HepG2 (cell line): Measurements from ENCODE around the gene SOBP. TPM values are rescaled to one million over a fixed set of nuclear protein-coding genes. Genes with fewer than 3 reads are reported as not detected.

Experiments
- ATAC-seq: fragments of 200-7000 bp; cut with Tn5 transposase; 3 replicates; pipeline ENCODE4 v1.9.1; 2020; ENCODE audit warnings: mild to moderate bottlenecking, moderate library complexity
- BruUV-seq: library from RNA; stranded (reverse); fragments of 400-500 nt; replicated peaks from 2 replicates; lab custom pipeline; 2021; lab: Mats Ljungman, UMichigan
- CTCF ChIA-PET: fragments of 300-600 bp; formaldehyde crosslinking; extraction: SDS; loops from one replicate; lab custom pipeline; 2021; ENCODE audit warnings: low total read pairs, inconsistent platforms, low intra/inter-chr PET ratio; lab: Yijun Ruan, JAX
- POLR2A ChIA-PET: fragments of 350-600 bp; sonication (Branson Sonifier 250); formaldehyde crosslinking; loops from one replicate; lab custom pipeline; 2020; ENCODE audit warnings: antibody characterized with exemption, inconsistent platforms; lab: Yijun Ruan, JAX
- DNase-seq: peaks from one replicate; pipeline ENCODE4 v3.0.0-alpha.2; 2015; ENCODE audit warnings: low spot score
- FAIRE-seq: peaks from 3 replicates; lab custom pipeline; 2011; peaks lifted over from hg19 to GRCh38; lab: Jason Lieb, UNC
- H2AFZ ChIP-seq: one replicate; pipeline ENCODE4 v1.6.1; 2011; ENCODE audit warnings: low read length, inconsistent platforms
- H3K27ac ChIP-seq: fragments of 300-600 bp; 3 replicates; pipeline ENCODE4 v1.8.0; 2011; ENCODE audit warnings: mixed run types, mild to moderate bottlenecking, mixed read lengths, low read length, inconsistent platforms; ENCODE audit not compliant: insufficient read depth; ENCODE audit errors: extremely low read length
- H3K27me3 ChIP-seq, 2 experiments: fragments of 200-600 bp in 1 of 2; 2 replicates in 1 of 2; 3 replicates in 1 of 2; pipeline versions ENCODE4 v1.6.0 to v1.8.0; 2011; ENCODE audit warnings: low read length in 2 of 2, mild to moderate bottlenecking in 2 of 2, moderate library complexity in 2 of 2, inconsistent platforms in 1 of 2; ENCODE audit not compliant: insufficient read depth in 2 of 2, control insufficient read depth in 1 of 2
- H3K36me3 ChIP-seq, 2 experiments: fragments of 200-600 bp in 1 of 2; replicated peaks in 1 of 2; 2 replicates in 1 of 2; 3 replicates in 1 of 2; pipeline versions ENCODE4 v1.5.1 to v1.8.0; 2011; ENCODE audit warnings: low read length in 2 of 2, inconsistent platforms in 1 of 2; ENCODE audit not compliant: insufficient read depth in 2 of 2, control insufficient read depth in 1 of 2
- H3K4me1 ChIP-seq: 2 replicates; pipeline ENCODE4 v1.5.1; 2012; ENCODE audit warnings: low read length, inconsistent platforms; ENCODE audit not compliant: insufficient read depth
- H3K4me2 ChIP-seq: 2 replicates; pipeline ENCODE4 v1.6.0; 2011; ENCODE audit warnings: low read depth, low read length, inconsistent platforms
- H3K4me3 ChIP-seq, 3 experiments: fragments of 200-600 bp in 1 of 3; sonication (generic), shearing (Covaris generic) in 1 of 3; replicated peaks in 1 of 3; 2 replicates each; pipeline ENCODE4 v1.5.1; 2011 to 2016; ENCODE audit warnings: low read length in 3 of 3, inconsistent platforms in 2 of 3, low read depth in 2 of 3, mild to moderate bottlenecking in 2 of 3, control low read depth in 1 of 3, mixed read lengths in 1 of 3; ENCODE audit not compliant: insufficient read depth in 1 of 3
- H3K79me2 ChIP-seq: one replicate; pipeline ENCODE4 v1.6.1; 2011; ENCODE audit warnings: low read length, inconsistent platforms; ENCODE audit not compliant: insufficient read depth
- H3K9ac ChIP-seq: 2 replicates; pipeline ENCODE4 v1.6.0; 2011; ENCODE audit warnings: mild to moderate bottlenecking, low read depth, low read length, inconsistent platforms; ENCODE audit not compliant: insufficient read depth
- H3K9me3 ChIP-seq: 2 replicates; pipeline ENCODE4 v1.5.1; 2012; ENCODE audit warnings: mild to moderate bottlenecking, low read length
- H4K20me1 ChIP-seq: 2 replicates; pipeline ENCODE4 v1.6.0; 2011; ENCODE audit warnings: inconsistent platforms, mild to moderate bottlenecking, low read length, moderate library complexity; ENCODE audit not compliant: insufficient read depth
- HNF4G ChIP-seq, 2 experiments: sonication (generic) in 1 of 2; formaldehyde crosslinking in 1 of 2; IDR thresholded peaks; 2 replicates each; pipeline versions ENCODE4 v1.4.0 to v1.6.1; 2011 to 2020; ENCODE audit warnings: borderline replicate concordance in 2 of 2, low read depth in 2 of 2, mild to moderate bottlenecking in 2 of 2, low read length in 1 of 2, missing genetic modification reagents in 1 of 2, moderate library complexity in 1 of 2
- PLSCR1 ChIP-seq: sonication (generic); formaldehyde crosslinking; IDR thresholded peaks from 2 replicates; pipeline ENCODE4 v1.5.0; 2020; ENCODE audit warnings: missing genetic modification reagents, mild to moderate bottlenecking, borderline replicate concordance
- SNAPC4 ChIP-seq: sonication (generic); formaldehyde crosslinking; IDR thresholded peaks from 2 replicates; pipeline ENCODE4 v1.4.0; 2020; ENCODE audit warnings: mild to moderate bottlenecking, missing genetic modification reagents
- ZNF747 ChIP-seq: sonication (generic); formaldehyde crosslinking; IDR thresholded peaks from 2 replicates; pipeline ENCODE4 v1.8.1; 2023; ENCODE audit warnings: missing genetic modification reagents, mild to moderate bottlenecking, borderline replicate concordance
- WGBS: methylation state at CpG from one replicate; pipeline ENCODE4 v1.1.6; 2017; ENCODE audit warnings: low lambda C conversion rate; 5-methylcytosine and 5-hydroxymethylcytosine counted together
- in situ Hi-C: cut with HindIII; loops from 2 replicates; pipeline ENCODE4 v1.10.0; 2017; ENCODE audit warnings: low pct_unique_long_range_greater_than_20kb; ENCODE audit not compliant: extremely low pct_ligation_motif_present
- intact Hi-C: fragments of 100-400 bp; cut with micrococcal nuclease; formaldehyde crosslinking; loops from one replicate; pipeline ENCODE4 v1.10.0; 2022; ENCODE audit not compliant: unreplicated experiment
- polyA plus RNA-seq, 8 experiments: library from polyadenylated mRNA; depleted of rRNA in 3 of 8; stranded (reverse) in 7 of 8; unstranded in 1 of 8; fragments of >200 nt; fragmentation: Illumina TruSeq in 4 of 8; extraction: Trizol in 4 of 8; gene quantifications; 2 replicates each; pipeline versions ENCODE4 v1.2.1 to v1.2.3, GENCODE V29; 2011 to 2016; ENCODE audit warnings: low read depth in 4 of 8, missing spikeins in 1 of 8, mixed read lengths in 1 of 8; ENCODE audit not compliant: insufficient read depth in 1 of 8
- total RNA-seq, 5 experiments: library from RNA; depleted of rRNA; stranded (reverse); fragments of >200 nt; fragmentation: Illumina TruSeq; extraction: Trizol; gene quantifications; 2 replicates each; pipeline ENCODE4 v1.2.3, GENCODE V29; 2016; ENCODE audit warnings: low read depth in 1 of 5

The SOBP gene
- total and polyA plus RNA-seq, 2 of the 13 experiments (the other 11 are each of a cell fraction or from before 2014, with no cell fraction given), result 1.5 to 6.9 TPM

DNA sequence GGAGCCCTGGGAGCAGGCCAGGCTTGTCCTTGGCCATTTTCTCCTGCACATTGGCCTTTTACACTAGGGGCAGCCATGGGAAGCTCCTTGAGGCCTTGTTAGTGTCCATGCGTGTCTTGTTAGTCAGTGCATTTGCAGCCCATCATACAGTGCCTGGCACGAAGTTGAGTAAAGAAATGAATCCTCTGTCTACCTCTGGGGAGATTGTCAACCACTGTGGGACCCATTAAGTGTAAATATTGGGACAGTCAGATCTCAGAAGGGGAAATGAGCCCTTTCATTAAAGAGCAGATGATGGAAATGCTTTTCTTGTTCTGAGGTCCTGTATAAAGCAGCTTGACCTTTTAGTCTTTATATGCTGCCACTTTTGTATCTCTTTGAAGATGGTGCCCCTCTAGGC lies 33.9 kb downstream of the SOBP start (continued):
- TF ChIP-seq SNAPC4 (CRISPR knock-in tag), result no peak
- TF ChIP-seq PLSCR1, result no peak
- TF ChIP-seq, all 625 proteins: peak for 0

- no peak overlapping the region for H2AFZ ChIP-seq
- peaks cover 5 to 20% of the 10 kb centered on the region in 2 experiments; a peak in 3 of 5 replicates for H3K36me3 ChIP-seq
- no peak overlapping the region for H3K9ac ChIP-seq
- BruUV-seq, result no TSS peak
- DNase-seq, result no peak
- no peak overlapping the region for H3K4me3 ChIP-seq
- peaks cover 4% of the 10 kb centered on the region for H3K79me2 ChIP-seq
- no peak overlapping the region for H3K27ac ChIP-seq
- H3K27me3 ChIP-seq, result no peaks in the 10 kb centered on the region
- no peaks in the 10 kb centered on the region for H4K20me1 ChIP-seq
- ATAC-seq, result no peak
- POLR2A ChIA-PET, result no interaction called here
- in situ Hi-C loops (no loop called here), intact Hi-C loops (no loop called here)
- CTCF ChIA-PET, result no interaction called here
- no peaks in the 10 kb centered on the region for H3K4me1 ChIP-seq
- WGBS, result 100% methylated on average over 3 of the region's 3 CpGs
- TF ChIP-seq HNF4G (IDR thresholded peaks at IDR 0.05; ENCODE audit: borderline replicate concordance, low read depth, low read length), result no peak
- no peak for TF ChIP-seq HNF4G (CRISPR knock-in tag; IDR thresholded peaks at IDR 0.05; ENCODE audit: borderline replicate concordance, low read depth)
- no peak for TF ChIP-seq ZNF747 (CRISPR knock-in tag)
- no peak overlapping the region for H3K4me2 ChIP-seq
- no peaks in the 10 kb centered on the region for H3K9me3 ChIP-seq
- FAIRE-seq, result no peak
Measured at GRCh38 chr6:107524626-107525025, 34.7 kb downstream of the SOBP start.
